Left ventricle myocardium superior (tissue), 1 donor: Measurements from ENCODE around the gene TLE5. TPM values are rescaled to one million over a fixed set of nuclear protein-coding genes. Genes with fewer than 3 reads are reported as not detected.
"Not testable (repeated sequence)": the region's sequence is repeated elsewhere in the genome, so short reads cannot be mapped to it uniquely, and the experiment has no call there.

Experiments used
- ATAC-seq: fragments of 200-7000 bp; cut with Tn5 transposase; one replicate; pipeline ENCODE4 v1.9.1; 2020; ENCODE audit warnings: mild to moderate bottlenecking, moderate library complexity
- DNase-seq: peaks from one replicate; pipeline ENCODE4 v3.0.0-alpha.2; 2020
- intact Hi-C: fragments of 100-400 bp; cut with micrococcal nuclease; formaldehyde crosslinking; loops from one replicate; pipeline ENCODE4 v1.11.0; 2022
- total RNA-seq: library from RNA; stranded (reverse); fragmentation: NEBNext Ultra II Directional; extraction: Animal tissue kit (Norgen Biotek cat#: 25700); gene quantifications from one replicate; pipeline ENCODE4 v1.2.1, GENCODE V29; 2021
- donor health status: DM: no; HTN: yes; CAD: no; lungs with severe emphysema.

Gene TLE5
- total RNA-seq, 1 donor from 2014 or later: 846 TPM

- peak; percentile 32 for ATAC-seq
- peak; percentile 75 for DNase-seq
- intact Hi-C loops: no loop called here
Measured at GRCh38 chr19:3098141-3098514, 35.8 kb upstream of the TLE5 start.

GRCh38 chr19:3097442-3097871, 35.2 kb upstream of the TLE5 start:
- intact Hi-C loops: no loop called here
- peak; percentile 62 for DNase-seq
- ATAC-seq: no peak

- no peak for ATAC-seq
- no peak for DNase-seq
- intact Hi-C loops: no loop called here
Measured at GRCh38 chr19:3096902-3097326, 34.6 kb upstream of the TLE5 start.

GRCh38 chr19:3096267-3096901, 34.1 kb upstream of the TLE5 start:
- intact Hi-C loops: no loop called here
- ATAC-seq: no peak
- no peak for DNase-seq

GRCh38 chr19:3095441-3096191, 33.3 kb upstream of the TLE5 start:
- no peak for ATAC-seq
- intact Hi-C loops: no loop called here
- no peak for DNase-seq

- intact Hi-C loops: no loop called here
- DNase-seq (no peak), ATAC-seq (no peak)
Measured at GRCh38 chr19:3094601-3095440, 32.5 kb upstream of the TLE5 start.

GRCh38 chr19:3089299-3089855, 27.1 kb upstream of the TLE5 start:
- intact Hi-C loops, ATAC-seq, DNase-seq: not testable (repeated sequence)

GRCh38 chr19:3087769-3088168, 25.5 kb upstream of the TLE5 start:
- intact Hi-C loops: no loop called here
- no peak for DNase-seq
- ATAC-seq: no peak

GRCh38 chr19:3084943-3085342, 22.6 kb upstream of the TLE5 start:
- intact Hi-C loops: no loop called here
- no peak for ATAC-seq
- DNase-seq: no peak

- intact Hi-C loops: no loop called here
- ATAC-seq (no peak), DNase-seq (no peak)
Measured at GRCh38 chr19:3083964-3084363, 21.7 kb upstream of the TLE5 start.

- no peak for ATAC-seq
- intact Hi-C loops: no loop called here
Measured at GRCh38 chr19:3082331-3082730, 20.0 kb upstream of the TLE5 start.

GRCh38 chr19:3080286-3080685, 18.0 kb upstream of the TLE5 start:
- DNase-seq (no peak), ATAC-seq (peak; percentile 41)
- intact Hi-C loops: no loop called here

More at GRCh38 chr19:3082331-3082730, 20.0 kb upstream of the TLE5 start:
- no peak for DNase-seq

- ATAC-seq: no peak
- intact Hi-C loops: no loop called here
- no peak for DNase-seq
Measured at GRCh38 chr19:3079578-3079977, 17.3 kb upstream of the TLE5 start.

- intact Hi-C loops: no loop called here
- ATAC-seq: peak; percentile 70
Measured at GRCh38 chr19:3075605-3076431, 13.5 kb upstream of the TLE5 start.

GRCh38 chr19:3073931-3074595, 11.8 kb upstream of the TLE5 start:
- intact Hi-C loops: no loop called here
- ATAC-seq (peak; percentile 27), DNase-seq (no peak)

More at GRCh38 chr19:3075605-3076431, 13.5 kb upstream of the TLE5 start:
- peak; percentile 78 for DNase-seq

GRCh38 chr19:3073159-3073563, 10.9 kb upstream of the TLE5 start:
- intact Hi-C loops: no loop called here
- DNase-seq: no peak
- ATAC-seq: peak; percentile 89

- no peak for ATAC-seq
- intact Hi-C loops: no loop called here
- no peak for DNase-seq
Measured at GRCh38 chr19:3071768-3072167, 9.5 kb upstream of the TLE5 start.

GRCh38 chr19:3068071-3068470, 5.8 kb upstream of the TLE5 start:
- ATAC-seq: no peak

More at GRCh38 chr19:3068071-3068470, 5.8 kb upstream of the TLE5 start:
- DNase-seq: no peak
- intact Hi-C loops: no loop called here
